GM19099 (cell line): ENCODE data around the gene LGI4.

Source experiments
- POLR2A ChIP-seq: IDR thresholded peaks from 3 replicates; pipeline ENCODE4 v1.6.1; 2011; ENCODE audit warnings: low read depth; ENCODE audit not compliant: insufficient read length; ENCODE audit errors: extremely low read depth

The LGI4 gene

GRCh38 chr19:35134601-35135242 is at the start of gene LGI4:
Gene LGI4 (minus strand): TSS chr19:35135059. CDS start chr19:35134680, 379 bp downstream.
- no peak for TF ChIP-seq POLR2A

- TF ChIP-seq POLR2A = no peak
These were observed 49.4 kb upstream of the LGI4 start for GRCh38 chr19:35184267-35184666.

GRCh38 chr19:35181387-35181786 is 46.5 kb upstream of the LGI4 start:
- TF ChIP-seq POLR2A = no peak

- no peak for TF ChIP-seq POLR2A
These were observed 45.0 kb upstream of the LGI4 start for GRCh38 chr19:35179830-35180229.

- no peak for TF ChIP-seq POLR2A
These were observed 43.8 kb upstream of the LGI4 start for GRCh38 chr19:35178701-35179100.

GRCh38 chr19:35177377-35178274 is 42.8 kb upstream of the LGI4 start:
- TF ChIP-seq POLR2A = no peak

- no peak for TF ChIP-seq POLR2A
These were observed 41.3 kb upstream of the LGI4 start for GRCh38 chr19:35176181-35176570.

- no peak for TF ChIP-seq POLR2A
These were observed 39.4 kb upstream of the LGI4 start for GRCh38 chr19:35174226-35174625.

- TF ChIP-seq POLR2A = no peak
These were observed 36.9 kb upstream of the LGI4 start for GRCh38 chr19:35171730-35172129.

- TF ChIP-seq POLR2A = no peak
These were observed 35.7 kb upstream of the LGI4 start for GRCh38 chr19:35170359-35171061.

GRCh38 chr19:35169221-35169995 is 34.5 kb upstream of the LGI4 start:
- TF ChIP-seq POLR2A = no peak

- TF ChIP-seq POLR2A = no peak
These were observed 33.3 kb upstream of the LGI4 start for GRCh38 chr19:35168196-35168595.

- TF ChIP-seq POLR2A = no peak
These were observed 32.6 kb upstream of the LGI4 start for GRCh38 chr19:35167251-35168119.

- no peak for TF ChIP-seq POLR2A
These were observed 31.5 kb upstream of the LGI4 start for GRCh38 chr19:35166100-35167063.
